Testis (tissue), 3 donors: ENCODE results near the gene PHACTR4. TPM values are rescaled to one million over a fixed set of nuclear protein-coding genes. Genes with fewer than 3 reads are reported as not detected.

ENCODE experiments used
- DNase-seq: peaks from one replicate; pipeline ENCODE4 v3.0.0-alpha.2; 2019
- H3K27ac ChIP-seq, 2 donors: fragments of 200-600 bp; sonication (generic); one replicate each; pipeline ENCODE4 v1.5.1; 2019
- H3K27me3 ChIP-seq: fragments of 200-600 bp; sonication (generic); one replicate; pipeline ENCODE4 v1.5.1; 2019
- H3K36me3 ChIP-seq: fragments of 200-600 bp; sonication (generic); one replicate; pipeline ENCODE4 v1.5.1; 2017; ENCODE audit warnings: low read depth; ENCODE audit errors: missing control alignments
- H3K4me1 ChIP-seq: fragments of 200-600 bp; sonication (generic); one replicate; pipeline ENCODE4 v1.5.1; 2019
- H3K4me3 ChIP-seq, 2 donors: fragments of 200-600 bp; sonication (generic); one replicate each; pipeline ENCODE4 v1.5.1; 2017 to 2019
- H3K9me3 ChIP-seq: fragments of 200-600 bp; sonication (generic); one replicate; pipeline ENCODE4 v1.5.1; 2017
- CTCF ChIP-seq, 3 experiments: fragments of 450-650 bp in 2 of 3; fragments of 200-600 bp in 1 of 3; sonication (generic) in 1 of 3; IDR thresholded peaks; one replicate each; pipeline ENCODE4 v1.5.1; 2016 to 2019; ENCODE audit warnings: antibody characterized with exemption in 3 of 3, mild to moderate bottlenecking in 2 of 3, moderate library complexity in 1 of 3
- POLR2A ChIP-seq: fragments of 450-650 bp; IDR thresholded peaks from one replicate; pipeline ENCODE4 v1.6.1; 2017; ENCODE audit warnings: antibody characterized with exemption, mild to moderate bottlenecking, moderate library complexity
- WGBS, 2 donors: methylation state at CpG; one replicate each; pipeline ENCODE4 v1.1.5; 2018; 5-methylcytosine and 5-hydroxymethylcytosine counted together
- intact Hi-C: fragments of 100-400 bp; cut with DNase I; formaldehyde crosslinking; loops from one replicate; pipeline ENCODE4 v1.15.1; 2023; ENCODE audit warnings: low total_unique reads
- polyA plus RNA-seq: library from polyadenylated mRNA; stranded (reverse); fragments of 350-450 nt; fragmentation: Illumina TruSeq; extraction: RNeasy Lipid Tissue Mini Kit (QIAGEN cat#74804); gene quantifications from one replicate; pipeline ENCODE4 v1.2.3, GENCODE V29; 2014; ENCODE audit warnings: low read depth, low replicate concordance; ENCODE audit not compliant: insufficient read depth
- total RNA-seq, 2 donors: library from RNA; depleted of rRNA; stranded (reverse); fragments of >200 nt; gene quantifications; one replicate each; pipeline ENCODE4 v1.2.3, GENCODE V29; 2016

PHACTR4 gene
- total and polyA plus RNA-seq, 3 donors from 2014 or later = 33.1 to 51.8 (median 40.9) TPM

- WGBS, 2 donors = 61 to 67% methylated on average over 4 of the region's 4 CpGs
- intact Hi-C loops = no loop called here
- H3K9me3 ChIP-seq = no peaks in the 10 kb centered on the region
These were observed 25.6 kb downstream of the PHACTR4 start for GRCh38 chr1:28395181-28395580.

GRCh38 chr1:28401760-28402159, 32.2 kb downstream of the PHACTR4 start:
- DNase-seq = no peak
- intact Hi-C loops = no loop called here
- Histone ChIP-seq H3K36me3 (no peaks in the 10 kb centered on the region), H3K27ac (peak overlapping the region in 1 of 2 donors; percentile 51), H3K9me3 (no peaks in the 10 kb centered on the region), H3K4me1 (peaks cover 24% of the 10 kb centered on the region), H3K4me3 (no peak overlapping the region), H3K27me3 (no peaks in the 10 kb centered on the region)
- TF ChIP-seq CTCF (IDR thresholded peaks at IDR 0.05) (no peak), POLR2A (no peak)
- 33 to 73% methylated on average over 1 of the region's 1 CpG for WGBS, 2 donors

More at GRCh38 chr1:28395181-28395580, 25.6 kb downstream of the PHACTR4 start:
- no peaks in the 10 kb centered on the region for H3K4me1 ChIP-seq
- TF ChIP-seq CTCF (IDR thresholded peaks at IDR 0.05) (no peak), POLR2A (no peak)
- no peaks in the 10 kb centered on the region for H3K27me3 ChIP-seq
- H3K4me3 ChIP-seq = no peak overlapping the region
- H3K27ac ChIP-seq = no peak overlapping the region
- DNase-seq = no peak
- no peaks in the 10 kb centered on the region for H3K36me3 ChIP-seq

DNA sequence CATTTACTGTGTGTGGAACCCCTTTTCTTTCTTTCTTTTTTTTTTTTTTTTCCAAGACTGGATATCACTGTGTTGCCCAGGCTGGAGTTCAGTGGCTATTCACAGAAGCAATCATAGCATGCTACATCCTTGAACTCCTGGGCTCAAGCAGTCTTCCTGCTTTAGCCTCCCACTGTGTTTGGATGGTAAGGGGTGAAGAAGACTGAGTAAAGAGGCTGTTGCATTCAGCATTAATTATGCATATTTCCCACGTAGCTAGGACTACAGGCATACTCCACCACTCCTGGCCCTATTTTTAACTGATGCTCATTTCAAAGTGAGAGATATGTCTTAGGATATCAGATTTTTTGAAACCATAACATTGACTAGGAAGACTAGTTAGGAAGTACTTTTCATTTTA, 39.5 kb downstream of the PHACTR4 start:
- Histone ChIP-seq H3K9me3 (no peaks in the 10 kb centered on the region), H3K36me3 (no peaks in the 10 kb centered on the region), H3K27ac (no peak overlapping the region), H3K4me1 (no peaks in the 10 kb centered on the region), H3K27me3 (no peaks in the 10 kb centered on the region), H3K4me3 (no peak overlapping the region)
- no peak for TF ChIP-seq CTCF (IDR thresholded peaks at IDR 0.05)
- TF ChIP-seq POLR2A = no peak
- no peak for DNase-seq
- 63 to 75% methylated on average over 1 of the region's 1 CpG for WGBS, 2 donors
- intact Hi-C loops = no loop called here

GRCh38 chr1:28411656-28412055, 42.1 kb downstream of the PHACTR4 start:
- H3K4me1 ChIP-seq = no peaks in the 10 kb centered on the region
- no peaks in the 10 kb centered on the region for H3K9me3 ChIP-seq
- H3K27ac ChIP-seq = no peak overlapping the region
- no peak for DNase-seq
- 86 to 90% methylated on average over 5 of the region's 5 CpGs for WGBS, 2 donors
- H3K4me3 ChIP-seq = no peak overlapping the region
- intact Hi-C loops = no loop called here
- no peaks in the 10 kb centered on the region for H3K27me3 ChIP-seq
- no peaks in the 10 kb centered on the region for H3K36me3 ChIP-seq
- TF ChIP-seq POLR2A (no peak), CTCF (IDR thresholded peaks at IDR 0.05) (no peak)

- Histone ChIP-seq H3K36me3 (no peaks in the 10 kb centered on the region), H3K27me3 (no peaks in the 10 kb centered on the region), H3K4me1 (no peaks in the 10 kb centered on the region), H3K27ac (no peak overlapping the region), H3K4me3 (no peak overlapping the region), H3K9me3 (no peaks in the 10 kb centered on the region)
- DNase-seq = no peak
- intact Hi-C loops = no loop called here
- TF ChIP-seq POLR2A = no peak
- TF ChIP-seq CTCF (IDR thresholded peaks at IDR 0.05) = no peak
- 69 to 87% methylated on average over 3 of the region's 3 CpGs for WGBS, 2 donors
These were observed 43.2 kb downstream of the PHACTR4 start for GRCh38 chr1:28412731-28413130.
